Hematopoietic multipotent progenitor cell treated with erythropoietin and hydrocortisone succinate and interleukin-3 and kit ligand, for 6 days (in vitro differentiated cells): Measurements from ENCODE around the gene KRTAP10-10.
A peak's percentile ranks its signal among the peaks of the same experiment; 100 is the strongest.
"Not testable (repeated sequence)": the region's sequence is repeated elsewhere in the genome, so short reads cannot be mapped to it uniquely, and the experiment has no call there.

Source experiments
- DNase-seq: peaks from one replicate; pipeline ENCODE4 v3.0.0-alpha.2; 2015

KRTAP10-10 gene

GRCh38 chr21:44637018-44637850, at the start of gene KRTAP10-10:
TSS of gene KRTAP10-10 (plus strand) at chr21:44637356. CDS start at chr21:44637418, 62 bp downstream.
- no peak for DNase-seq

- DNase-seq = no peak
These were observed 48.1 kb upstream of the KRTAP10-10 start for GRCh38 chr21:44589094-44589493.

GRCh38 chr21:44589586-44590305, 47.4 kb upstream of the KRTAP10-10 start:
- DNase-seq = no peak

GRCh38 chr21:44590311-44590721, 46.8 kb upstream of the KRTAP10-10 start:
- no peak for DNase-seq

GRCh38 chr21:44590897-44591800, 46.0 kb upstream of the KRTAP10-10 start:
- not testable (repeated sequence) for DNase-seq

- DNase-seq = not testable (repeated sequence)
These were observed 45.4 kb upstream of the KRTAP10-10 start for GRCh38 chr21:44591801-44592130.

GRCh38 chr21:44592446-44593311, 44.5 kb upstream of the KRTAP10-10 start, which contains the start of gene KRTAP10-6:
TSS of gene KRTAP10-6 (minus strand) at chr21:44592505. CDS start at chr21:44592484, 21 bp downstream.
- DNase-seq = no peak

GRCh38 chr21:44593598-44594405, 43.4 kb upstream of the KRTAP10-10 start:
- DNase-seq = peak; percentile 94

- no peak for DNase-seq
These were observed 42.7 kb upstream of the KRTAP10-10 start for GRCh38 chr21:44594406-44594916.

GRCh38 chr21:44595524-44595923, 41.6 kb upstream of the KRTAP10-10 start:
- DNase-seq = no peak

GRCh38 chr21:44596068-44596725, 41.0 kb upstream of the KRTAP10-10 start:
- no peak for DNase-seq

- DNase-seq = no peak
These were observed 39.1 kb upstream of the KRTAP10-10 start for GRCh38 chr21:44598061-44598460.

- no peak for DNase-seq
These were observed 37.7 kb upstream of the KRTAP10-10 start for GRCh38 chr21:44599264-44600029.

- not testable (repeated sequence) for DNase-seq
These were observed 36.8 kb upstream of the KRTAP10-10 start, which contains the start of gene KRTAP10-7 for GRCh38 chr21:44600118-44600978. TSS of gene KRTAP10-7 (plus strand) at chr21:44600597. CDS start at chr21:44600622, 25 bp downstream.

- not testable (repeated sequence) for DNase-seq
These were observed 36.1 kb upstream of the KRTAP10-10 start for GRCh38 chr21:44601091-44601490.

- DNase-seq = no peak
These were observed 35.3 kb upstream of the KRTAP10-10 start for GRCh38 chr21:44601596-44602462.

- no peak for DNase-seq
These were observed 34.7 kb upstream of the KRTAP10-10 start for GRCh38 chr21:44602463-44602850.
